ENCODE data around the gene WDR45B.

DNA sequence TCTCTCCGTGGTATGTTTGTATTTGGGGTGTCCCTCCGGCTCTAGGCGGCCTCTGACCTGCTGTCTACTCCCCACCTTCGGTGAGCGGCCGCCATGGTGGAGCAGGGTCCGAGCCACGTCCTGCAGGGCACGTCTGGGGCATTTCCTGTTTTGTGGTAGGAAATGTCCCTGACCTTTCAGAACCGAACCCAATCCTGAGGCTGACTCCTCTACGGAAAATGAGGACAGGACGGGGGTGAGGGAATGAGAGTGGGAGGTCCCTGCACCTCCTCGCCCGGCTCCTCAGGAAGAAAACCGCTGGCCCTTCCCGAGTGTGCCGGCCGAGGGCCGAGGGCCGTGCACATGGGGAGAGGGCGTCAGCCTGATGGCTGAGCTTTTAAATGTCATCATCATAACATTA lies 45.8 kb downstream of the WDR45B start:
- TF ChIP-seq, protein P1, sequence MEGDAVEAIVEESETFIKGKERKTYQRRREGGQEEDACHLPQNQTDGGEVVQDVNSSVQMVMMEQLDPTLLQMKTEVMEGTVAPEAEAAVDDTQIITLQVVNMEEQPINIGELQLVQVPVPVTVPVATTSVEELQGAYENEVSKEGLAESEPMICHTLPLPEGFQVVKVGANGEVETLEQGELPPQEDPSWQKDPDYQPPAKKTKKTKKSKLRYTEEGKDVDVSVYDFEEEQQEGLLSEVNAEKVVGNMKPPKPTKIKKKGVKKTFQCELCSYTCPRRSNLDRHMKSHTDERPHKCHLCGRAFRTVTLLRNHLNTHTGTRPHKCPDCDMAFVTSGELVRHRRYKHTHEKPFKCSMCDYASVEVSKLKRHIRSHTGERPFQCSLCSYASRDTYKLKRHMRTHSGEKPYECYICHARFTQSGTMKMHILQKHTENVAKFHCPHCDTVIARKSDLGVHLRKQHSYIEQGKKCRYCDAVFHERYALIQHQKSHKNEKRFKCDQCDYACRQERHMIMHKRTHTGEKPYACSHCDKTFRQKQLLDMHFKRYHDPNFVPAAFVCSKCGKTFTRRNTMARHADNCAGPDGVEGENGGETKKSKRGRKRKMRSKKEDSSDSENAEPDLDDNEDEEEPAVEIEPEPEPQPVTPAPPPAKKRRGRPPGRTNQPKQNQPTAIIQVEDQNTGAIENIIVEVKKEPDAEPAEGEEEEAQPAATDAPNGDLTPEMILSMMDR (IDR thresholded peaks at IDR 0.05): no peak
- TF ChIP-seq POLR2A (IDR thresholded peaks at IDR 0.05): no peak

Measured in body of pancreas (tissue), 4 donors.